DMS153 treated with DMSO at 0.1 percent for 48 hours (cell line): ENCODE measurements around the gene CCDC86.

Experiments
- DNase-seq: peaks from one replicate; lab custom pipeline; 2025; ENCODE audit not compliant: unreplicated experiment; lab: John Stamatoyannopoulos, UW

CCDC86 gene

GRCh38 chr11:60890696-60891095, 48.8 kb downstream of the CCDC86 start:
- no peak for DNase-seq

- DNase-seq, result no peak
These were observed 49.3 kb downstream of the CCDC86 start for GRCh38 chr11:60891103-60891741.

GRCh38 chr11:60895687-60896086, 53.8 kb downstream of the CCDC86 start:
- no peak for DNase-seq

- DNase-seq, result no peak
These were observed 55.6 kb downstream of the CCDC86 start for GRCh38 chr11:60897496-60897895.

- DNase-seq, result peak; percentile 24
These were observed 57.4 kb downstream of the CCDC86 start for GRCh38 chr11:60899046-60899936.

- DNase-seq, result no peak
These were observed 58.1 kb downstream of the CCDC86 start for GRCh38 chr11:60899977-60900376.
